ENCODE results near the gene PCP2.

PCP2 gene

DNA sequence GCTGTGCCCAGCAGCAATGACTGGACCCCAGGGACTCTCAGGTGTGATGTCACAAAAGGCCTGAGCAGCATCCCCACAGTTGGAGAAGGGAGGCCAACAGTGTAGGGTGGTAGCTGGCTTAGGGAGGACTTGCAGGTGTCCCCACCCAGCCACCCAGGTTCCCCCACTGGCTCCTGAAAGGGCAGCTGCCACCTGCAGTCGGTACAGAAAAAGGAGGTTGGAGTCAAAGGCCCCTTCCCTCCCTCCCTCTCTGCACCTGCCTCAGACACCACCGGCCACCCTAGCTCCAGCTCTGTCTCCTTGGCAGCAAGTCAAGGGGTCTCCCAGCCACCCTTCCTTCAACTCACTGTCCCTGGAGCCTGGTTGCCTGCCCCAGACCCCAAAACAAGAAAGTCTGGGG, at the start of gene PCP2:
Gene PCP2, minus strand, starts transcription at position 22 of the 400 bp plus-strand sequence. CDS start 262 bp downstream, outside the sequence.
- DNase-seq (ENCODE audit: low spot score) = no peak

DNA sequence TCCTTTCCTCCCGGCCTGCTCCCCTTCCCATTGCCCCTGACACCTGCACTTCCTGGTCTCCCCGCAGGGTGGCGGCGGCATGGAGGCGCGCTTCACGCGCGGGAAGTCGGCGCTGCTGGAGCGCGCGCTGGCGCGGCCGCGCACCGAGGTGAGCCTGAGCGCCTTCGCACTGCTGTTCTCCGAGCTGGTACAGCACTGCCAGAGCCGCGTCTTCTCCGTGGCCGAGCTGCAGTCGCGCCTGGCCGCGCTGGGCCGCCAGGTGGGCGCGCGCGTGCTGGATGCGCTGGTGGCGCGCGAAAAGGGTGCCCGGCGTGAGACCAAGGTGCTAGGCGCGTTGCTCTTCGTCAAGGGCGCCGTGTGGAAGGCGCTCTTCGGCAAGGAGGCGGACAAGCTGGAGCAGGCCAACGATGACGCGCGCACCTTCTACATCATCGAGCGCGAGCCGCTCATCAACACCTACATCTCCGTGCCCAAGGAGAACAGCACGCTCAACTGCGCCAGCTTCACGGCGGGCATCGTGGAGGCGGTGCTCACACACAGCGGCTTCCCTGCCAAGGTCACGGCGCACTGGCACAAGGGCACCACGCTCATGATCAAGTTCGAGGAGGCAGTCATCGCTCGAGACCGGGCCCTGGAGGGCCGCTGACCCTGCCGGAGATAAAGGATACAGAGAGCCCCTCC, 48.8 kb upstream of the PCP2 start:
- no peak for DNase-seq (ENCODE audit: low spot score)

DNA sequence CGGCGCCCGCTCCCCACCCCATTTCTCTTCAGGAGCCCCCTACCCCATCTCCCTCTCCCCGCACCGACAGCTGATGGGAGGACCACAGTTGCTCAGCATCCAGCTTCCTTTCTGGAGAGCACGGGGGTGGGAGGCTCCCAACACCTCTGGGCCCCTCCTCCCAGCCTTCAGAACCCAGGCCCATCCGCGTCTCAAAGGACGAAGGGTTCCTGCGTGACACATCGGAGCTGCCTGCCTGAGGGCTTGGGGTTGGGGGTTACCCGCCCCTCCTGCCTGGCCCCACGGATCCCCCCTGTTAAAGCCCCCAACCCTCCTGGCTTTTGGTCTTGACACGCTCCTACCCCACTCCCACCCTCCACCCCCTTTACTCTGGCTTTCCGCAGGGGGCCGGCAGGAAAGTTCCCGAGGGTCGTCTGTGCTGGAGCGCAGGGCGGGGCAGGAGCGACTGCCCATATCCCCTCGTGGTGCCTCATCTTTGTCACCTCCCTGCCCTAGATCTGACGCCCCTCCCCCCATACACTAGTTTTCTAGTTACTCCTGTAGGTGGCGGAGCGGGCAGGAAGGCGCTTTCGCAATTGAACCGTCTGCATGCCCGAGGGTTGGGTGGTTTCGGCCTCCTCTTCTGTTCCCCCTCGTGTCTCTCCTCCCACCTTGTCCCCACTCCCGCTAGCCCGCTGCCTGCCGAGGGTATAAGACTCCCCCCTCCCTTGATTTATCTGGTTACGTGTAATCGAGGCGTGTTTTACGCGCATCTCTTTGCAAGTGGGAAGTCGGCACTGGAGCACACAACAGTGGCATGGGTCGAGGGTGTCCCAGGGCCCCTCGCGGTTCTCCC, 48.0 kb upstream of the PCP2 start:
- peak; percentile 84 for DNase-seq (ENCODE audit: low spot score)

DNA sequence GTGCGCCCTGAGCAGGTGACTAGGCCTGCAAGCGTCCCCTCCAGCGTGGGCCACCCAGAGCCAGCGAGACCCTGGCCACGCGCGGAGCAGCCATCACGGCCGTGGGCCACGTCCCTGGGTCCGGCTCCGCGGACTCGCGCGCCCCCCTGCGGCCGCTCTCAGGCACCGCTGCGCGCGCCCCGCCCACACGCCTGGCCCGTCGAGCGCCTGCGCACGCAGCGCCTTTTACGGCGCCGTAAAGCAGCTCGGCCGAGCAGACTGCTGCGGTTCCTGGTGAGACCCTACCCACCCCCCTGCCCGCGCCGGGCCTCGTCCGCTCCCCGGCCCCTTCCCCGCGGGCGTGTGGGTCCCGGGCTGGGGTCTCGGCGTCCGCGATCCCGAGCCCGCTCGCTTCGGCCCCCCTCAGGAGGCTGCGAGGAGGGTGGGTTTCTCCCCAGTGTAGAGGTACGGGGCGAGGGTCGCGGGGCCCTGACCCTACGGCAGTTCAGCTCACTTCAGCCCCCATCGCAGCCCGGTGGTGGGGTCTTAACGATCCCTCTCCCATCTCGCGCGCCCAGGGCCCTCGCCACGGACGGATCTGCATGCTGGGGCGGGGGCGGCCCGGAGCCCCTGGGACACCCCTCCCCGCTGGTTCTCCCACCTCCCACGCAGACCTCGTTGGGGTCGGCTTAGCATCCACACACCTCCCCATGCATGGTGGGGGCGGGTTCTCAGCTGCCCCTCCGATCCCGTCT, 47.3 kb upstream of the PCP2 start, which contains the start of gene TRAPPC5:
Gene TRAPPC5, plus strand, starts transcription at position 228 of the 734 bp plus-strand sequence. CDS start 1,421 bp downstream, outside the sequence.
- DNase-seq (ENCODE audit: low spot score) = peak; percentile 95

DNA sequence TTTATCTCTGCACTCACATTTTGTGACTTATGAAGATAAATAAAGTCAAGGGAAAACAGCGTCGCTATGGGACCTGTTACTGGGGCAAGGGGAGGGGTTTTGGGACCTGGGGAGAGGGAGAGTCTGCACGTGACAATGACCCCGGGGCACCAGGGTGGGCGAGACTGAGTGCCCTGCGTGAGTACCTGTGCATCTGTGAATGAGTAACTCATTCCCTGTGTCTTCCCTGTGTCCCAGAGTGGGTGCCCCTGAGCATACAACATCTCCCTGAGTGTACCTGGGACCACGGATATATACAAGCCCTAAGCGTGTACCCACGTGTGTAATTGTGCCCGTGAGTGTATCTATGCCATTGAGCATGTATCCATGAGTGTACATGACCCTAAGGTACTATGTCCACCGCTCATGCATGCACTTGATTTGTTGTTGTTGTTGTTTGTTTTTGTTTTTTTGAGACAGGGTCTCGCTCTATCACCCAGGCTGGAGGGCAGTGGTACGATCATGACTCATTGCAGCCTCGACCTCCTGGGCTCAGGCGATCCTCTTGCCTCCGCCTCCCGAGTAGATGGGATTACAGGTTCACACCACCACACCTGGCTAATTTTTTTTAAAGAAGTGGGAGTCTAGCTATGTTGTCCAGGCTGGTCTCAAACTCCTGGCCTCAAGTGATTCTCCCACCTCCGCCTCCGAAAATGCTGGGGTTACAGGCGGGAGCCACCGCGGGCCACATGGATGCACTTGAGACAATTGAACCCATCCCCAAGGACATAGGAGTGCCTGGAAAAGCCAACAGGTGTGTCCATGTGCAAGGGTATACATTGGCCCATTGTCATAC, 46.5 kb upstream of the PCP2 start:
- DNase-seq (ENCODE audit: low spot score) = no peak

DNA sequence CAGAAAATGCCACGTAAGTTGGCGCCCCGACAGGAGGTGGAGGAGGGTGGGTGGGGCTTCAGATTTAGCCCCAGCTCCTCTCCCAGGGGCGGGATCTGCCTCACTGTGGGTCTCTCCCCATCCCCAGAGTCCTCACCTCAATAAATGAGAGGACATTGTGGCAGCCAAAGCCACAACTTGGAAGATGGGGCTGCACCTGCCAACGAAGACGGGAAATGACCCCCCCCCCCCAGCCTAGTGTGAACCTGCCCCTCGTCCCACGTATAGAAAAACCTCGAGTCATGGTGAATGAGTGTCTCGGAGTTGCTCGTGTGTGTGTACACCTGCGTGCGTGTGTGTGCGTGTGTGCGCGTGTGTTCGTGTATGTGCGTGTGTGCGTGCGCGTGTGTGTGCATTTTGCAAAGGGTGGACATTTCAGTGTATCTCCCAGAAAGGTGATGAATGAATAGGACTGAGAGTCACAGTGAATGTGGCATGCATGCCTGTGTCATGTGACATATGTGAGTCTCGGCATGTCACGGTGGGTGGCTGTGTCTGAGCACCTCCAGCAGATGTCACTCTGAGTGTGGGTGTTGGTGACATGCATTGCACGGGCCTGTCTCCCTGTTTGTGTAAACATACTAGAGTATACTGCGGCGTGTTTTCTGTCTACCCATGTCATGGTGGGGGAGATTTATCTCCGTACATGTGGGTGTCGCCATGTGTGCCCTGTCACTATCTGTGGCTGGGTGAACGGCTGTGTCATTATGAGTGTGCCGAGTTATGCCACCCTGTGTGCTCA, 45.6 kb upstream of the PCP2 start:
- DNase-seq (ENCODE audit: low spot score) = no peak

DNA sequence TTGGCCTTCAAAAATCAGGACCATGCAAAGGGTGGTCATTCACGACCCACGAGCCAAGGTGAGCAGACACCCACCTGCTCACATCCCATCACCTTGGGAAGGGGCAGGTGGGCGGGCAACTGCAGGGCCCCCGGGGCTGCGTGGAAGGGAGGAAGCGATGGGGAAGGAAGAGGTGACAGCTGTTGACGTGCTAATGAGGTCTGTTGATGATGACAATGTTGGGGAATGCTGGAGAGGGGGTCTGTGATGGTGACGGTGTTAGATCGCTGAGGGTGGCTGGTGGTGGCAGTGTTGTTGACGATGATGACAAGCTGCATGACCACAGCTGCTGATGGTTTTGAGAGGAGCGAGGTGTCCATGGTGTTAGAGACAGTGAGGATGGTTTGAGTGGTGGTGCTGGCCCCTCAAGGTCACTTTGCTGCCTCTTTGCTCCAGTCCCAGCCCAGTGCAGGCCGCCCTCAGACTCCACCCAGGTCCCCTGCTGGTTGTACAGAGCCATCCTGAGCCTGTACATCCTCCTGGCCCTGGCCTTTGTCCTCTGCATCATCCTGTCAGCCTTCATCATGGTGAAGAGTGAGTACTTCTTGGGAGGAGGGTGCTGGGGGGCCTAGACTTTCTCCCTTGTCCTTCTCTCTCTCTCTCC, 44.3 kb upstream of the PCP2 start:
- DNase-seq (ENCODE audit: low spot score) = no peak

DNA sequence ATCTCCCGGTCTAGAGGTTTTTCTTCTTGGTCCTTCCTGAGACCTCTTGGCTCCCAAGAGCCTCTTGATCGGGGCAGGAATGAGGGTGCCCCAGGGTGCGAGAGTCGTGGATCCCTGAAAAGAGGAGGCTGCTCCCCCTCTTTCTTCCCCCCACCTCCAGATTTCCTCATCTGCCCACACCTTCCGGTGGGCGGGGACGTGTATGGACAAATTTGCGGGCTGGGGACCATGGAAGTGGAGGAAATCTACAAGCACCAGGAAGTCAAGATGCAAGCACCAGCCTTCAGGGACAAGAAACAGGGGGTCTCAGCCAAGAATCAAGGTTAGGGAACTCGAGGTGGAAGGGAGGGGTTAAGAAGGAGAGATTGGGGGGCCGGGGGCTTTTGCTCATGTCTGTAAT, 43.3 kb upstream of the PCP2 start, which contains the start of gene MCEMP1:
Gene MCEMP1, plus strand, starts transcription at position 237 of the 400 bp plus-strand sequence. Its CDS starts 31 bp downstream, at position 268.
- DNase-seq (ENCODE audit: low spot score) = no peak

DNA sequence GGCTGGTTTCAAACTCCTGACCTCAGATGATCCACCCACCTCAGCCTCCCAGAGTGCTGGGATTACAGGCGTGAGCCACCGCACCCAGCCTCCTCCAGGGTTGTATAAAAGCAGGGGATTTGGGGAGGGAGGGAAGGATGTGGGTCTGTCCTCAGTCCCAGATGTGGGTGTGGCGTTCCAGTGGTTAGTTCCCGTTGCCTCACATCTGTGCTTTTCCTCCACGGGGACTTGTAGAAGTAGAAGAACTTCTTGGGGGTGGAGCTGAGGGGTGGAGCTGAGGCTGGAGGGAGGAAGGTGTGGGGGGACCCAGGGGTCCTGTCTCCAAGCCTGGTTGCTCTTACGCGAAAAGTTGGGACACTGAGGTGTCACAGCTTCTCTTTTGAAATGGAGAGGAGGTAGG, 42.9 kb upstream of the PCP2 start:
- no peak for DNase-seq (ENCODE audit: low spot score)

DNA sequence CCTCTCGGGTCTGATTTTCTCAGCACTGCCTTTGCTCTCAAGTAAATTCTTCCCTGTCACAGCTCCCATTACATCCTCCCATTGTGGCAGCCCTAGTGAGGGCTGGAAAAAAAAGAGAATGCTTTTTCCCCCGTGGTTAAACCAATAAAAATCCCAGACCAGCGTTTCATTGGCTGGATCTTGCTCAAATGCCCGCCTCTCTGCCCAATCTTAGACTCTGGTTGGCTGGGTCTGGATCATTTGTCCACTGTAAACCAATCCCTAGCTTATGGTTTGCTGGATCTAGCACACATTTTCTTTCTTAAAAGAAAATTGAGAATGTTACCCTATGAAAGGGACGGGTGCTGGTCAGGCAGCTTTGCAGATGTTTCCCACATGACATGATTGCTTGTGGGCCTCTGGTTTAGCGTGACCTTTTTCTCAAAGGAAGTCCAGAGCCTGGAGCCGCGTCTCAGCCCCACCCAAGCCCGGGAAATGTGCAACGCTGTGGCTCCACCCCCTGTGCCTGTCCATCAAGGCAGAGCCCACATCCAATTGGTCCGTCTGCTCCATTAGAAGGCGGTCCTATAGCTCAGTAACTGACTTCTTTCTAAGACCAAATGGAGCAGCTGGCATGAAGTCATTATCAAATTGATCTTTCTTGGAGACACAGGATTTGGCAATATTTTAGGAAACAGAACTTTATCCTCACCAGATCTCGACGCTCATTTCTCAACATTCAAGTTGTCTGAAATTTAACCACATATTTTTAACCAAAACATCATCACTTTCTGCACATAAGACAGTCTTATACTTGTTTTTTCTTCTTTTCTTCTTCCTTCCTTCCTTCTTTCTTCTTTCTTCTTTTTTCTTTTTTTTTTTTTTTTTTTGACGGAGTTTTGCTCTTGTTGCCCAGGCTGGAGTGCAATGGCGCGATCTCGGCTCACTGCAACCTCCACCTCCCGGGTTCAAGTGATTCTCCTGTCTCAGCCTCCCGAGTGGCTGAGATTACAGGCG, 40.8 kb upstream of the PCP2 start:
- no peak for DNase-seq (ENCODE audit: low spot score)

DNA sequence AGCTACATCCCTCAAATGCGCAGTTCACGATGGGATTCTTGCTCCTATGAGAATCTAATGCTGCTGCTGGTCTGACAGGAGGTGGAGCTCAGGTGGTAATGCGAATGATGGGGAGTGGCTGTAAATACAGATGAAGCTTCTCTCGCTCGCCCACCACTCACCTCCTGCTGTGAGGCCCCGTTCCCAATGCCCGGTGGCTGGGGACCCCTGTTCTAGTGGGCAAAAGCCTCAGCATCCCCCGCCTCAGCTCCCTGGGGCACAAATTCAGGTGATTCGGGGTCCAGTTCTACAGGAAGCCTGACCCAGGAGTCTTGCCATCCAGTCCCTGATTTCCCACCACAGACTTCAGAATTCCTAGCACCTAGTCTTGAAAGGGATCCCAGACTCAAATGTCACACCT, 39.0 kb upstream of the PCP2 start:
- DNase-seq (ENCODE audit: low spot score) = no peak

DNA sequence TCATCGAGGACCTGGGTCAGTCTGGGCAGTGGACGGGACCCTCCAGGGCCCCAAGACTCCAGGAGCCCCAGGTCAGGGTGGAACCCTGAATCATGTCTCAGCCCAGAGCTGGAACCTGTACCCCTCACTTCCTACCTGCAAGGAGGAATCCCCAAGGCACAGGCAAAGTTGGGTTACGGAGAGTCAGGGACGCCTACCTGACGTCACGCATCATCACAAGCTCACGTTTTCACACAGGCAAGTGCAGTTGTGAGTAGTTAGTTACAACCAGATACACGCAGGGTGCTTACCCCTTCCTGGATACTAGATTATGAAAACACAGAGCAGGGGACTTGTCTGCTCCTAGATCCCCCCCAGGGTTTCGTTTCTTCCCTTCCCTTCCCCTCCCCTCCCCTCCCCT, 37.3 kb upstream of the PCP2 start:
- DNase-seq (ENCODE audit: low spot score) = no peak

DNA sequence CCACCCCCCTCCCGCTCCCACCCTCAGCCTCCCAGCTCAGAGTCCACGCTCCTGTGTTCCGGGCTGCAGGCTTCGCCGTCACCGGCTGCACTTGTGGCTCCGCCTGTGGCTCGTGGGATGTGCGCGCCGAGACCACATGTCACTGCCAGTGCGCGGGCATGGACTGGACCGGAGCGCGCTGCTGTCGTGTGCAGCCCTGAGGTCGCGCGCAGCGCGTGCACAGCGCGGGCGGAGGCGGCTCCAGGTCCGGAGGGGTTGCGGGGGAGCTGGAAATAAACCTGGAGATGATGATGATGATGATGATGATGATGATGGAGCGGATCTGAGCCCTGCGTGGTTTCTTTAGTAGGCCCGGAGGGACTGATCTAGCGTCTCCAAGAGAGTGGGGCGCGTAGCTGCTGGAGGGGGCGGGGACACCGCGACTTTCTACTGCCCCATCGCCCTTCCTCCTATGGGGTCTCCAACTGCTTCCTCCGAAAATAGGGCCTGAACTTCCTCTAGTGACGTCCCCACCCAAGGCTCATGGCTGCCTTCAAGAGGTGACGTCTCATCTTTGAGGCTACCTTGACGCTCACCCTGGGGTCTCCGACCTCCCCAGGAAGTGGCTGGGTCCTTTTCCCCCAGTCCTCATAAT, 36.7 kb upstream of the PCP2 start:
- DNase-seq (ENCODE audit: low spot score) = no peak

DNA sequence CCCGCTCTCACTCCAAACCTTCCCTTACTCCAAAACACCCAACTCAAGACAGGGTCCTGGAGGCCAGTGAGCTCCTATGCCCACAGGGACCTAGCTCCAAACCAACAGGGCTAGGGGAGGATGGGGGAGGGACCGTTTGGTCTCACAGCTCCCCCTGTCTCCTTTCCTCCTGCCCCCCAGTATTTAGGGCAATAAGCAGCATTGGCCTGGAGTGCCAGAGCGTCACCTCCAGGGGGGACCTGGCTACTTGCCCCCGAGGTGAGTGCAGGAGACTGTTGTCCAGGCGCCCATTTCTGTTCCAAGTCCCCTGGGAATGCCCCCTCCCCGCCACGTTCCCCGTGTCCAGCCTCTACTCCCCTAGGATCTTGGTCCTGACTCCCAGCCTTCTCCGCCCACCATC, 36.1 kb upstream of the PCP2 start:
- no peak for DNase-seq (ENCODE audit: low spot score)

DNA sequence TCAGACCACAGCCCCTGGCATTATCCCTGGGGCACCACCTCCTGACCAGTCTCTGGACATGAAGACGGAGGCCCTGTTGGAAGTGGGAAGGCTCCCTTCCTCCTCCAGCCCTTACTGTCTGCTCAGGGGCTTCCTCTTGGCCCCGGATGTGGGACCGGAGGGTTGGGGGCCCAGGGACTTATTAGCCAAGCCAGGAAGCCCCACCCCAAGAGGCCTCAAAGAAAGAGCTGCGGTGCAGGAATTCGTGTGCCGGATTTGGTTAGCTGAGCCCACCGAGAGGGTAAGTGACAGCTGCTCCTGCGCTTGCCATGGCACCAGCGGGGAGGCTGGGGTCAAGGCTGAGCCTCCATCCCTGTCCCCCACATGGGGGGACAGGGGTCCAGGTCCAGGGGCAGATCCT, 35.3 kb upstream of the PCP2 start, which contains the start of gene RETN:
Gene RETN, plus strand, starts transcription at position 208 of the 400 bp plus-strand sequence. CDS start 278 bp downstream, outside the sequence.
- DNase-seq (ENCODE audit: low spot score) = no peak

DNA sequence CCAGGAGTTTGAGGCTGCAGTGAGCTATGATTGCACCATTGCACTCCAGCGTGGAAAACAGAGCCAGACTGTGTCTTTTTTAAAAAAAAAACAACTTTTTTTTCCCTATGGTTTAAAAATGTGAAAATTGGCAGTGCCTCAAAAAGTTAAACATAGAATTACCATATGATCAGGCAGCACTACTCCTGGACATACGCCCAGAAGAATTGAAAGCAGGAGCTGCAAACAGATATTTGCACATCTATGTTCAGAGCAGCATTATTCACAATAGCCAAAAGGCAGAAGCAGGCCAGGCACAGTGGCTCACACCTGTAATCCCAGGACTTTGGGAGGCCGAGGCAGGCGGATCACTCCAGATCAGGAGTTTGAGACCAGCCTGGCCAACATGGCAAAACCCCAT, 31.6 kb upstream of the PCP2 start:
- DNase-seq (ENCODE audit: low spot score) = no peak

DNA sequence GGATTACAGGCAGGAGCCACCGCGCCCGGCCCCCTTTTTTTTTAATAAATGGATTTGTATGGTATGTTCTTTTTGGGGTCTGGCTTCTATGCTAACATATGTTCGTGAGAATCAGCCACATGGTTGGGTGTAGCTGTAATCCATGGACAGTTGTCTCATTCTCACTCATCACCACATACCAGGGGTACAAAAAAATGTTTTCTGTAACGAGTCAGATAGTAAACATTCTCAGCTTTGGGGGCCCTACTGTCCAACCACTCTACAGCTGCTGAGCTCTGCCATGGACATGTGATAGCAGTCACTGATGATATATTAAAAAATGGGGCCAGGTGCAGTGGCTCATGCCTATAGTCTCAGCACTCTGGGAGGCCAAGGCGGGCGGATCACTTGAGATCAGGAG, 30.2 kb upstream of the PCP2 start:
- no peak for DNase-seq (ENCODE audit: low spot score)

DNA sequence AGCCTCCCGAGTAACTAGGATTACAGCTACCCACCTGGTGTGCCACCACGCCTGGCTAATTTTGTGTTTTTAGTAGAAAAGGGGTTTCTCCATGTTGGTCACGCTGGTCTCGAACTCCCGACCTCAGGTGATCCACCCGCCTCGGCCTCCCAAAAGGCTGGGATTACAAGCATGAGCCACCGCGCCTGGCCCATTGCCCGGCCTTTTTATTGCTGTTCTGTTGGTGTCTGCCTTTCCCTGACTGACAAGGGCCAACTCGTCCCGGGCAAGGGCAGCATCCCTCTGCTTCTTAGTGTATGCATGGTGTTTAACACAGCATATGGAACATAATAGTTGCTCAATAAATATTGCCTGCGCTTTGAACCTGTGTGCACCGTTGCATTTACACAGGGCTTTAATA, 29.1 kb upstream of the PCP2 start:
- DNase-seq (ENCODE audit: low spot score) = no peak

All from ecto neural progenitor cell (in vitro differentiated cells).